Stimulated activated CD4-positive, alpha-beta T cell treated with anti-CD3 and anti-CD28 coated beads, Interleukin-2, amount 100 ng/mL, for 4 hours (primary cell): ENCODE data around the gene BCLAF3.

ENCODE experiments used
- DNase-seq: peaks from one replicate; pipeline ENCODE4 v3.0.0-alpha.2; 2020; ENCODE audit warnings: low read depth

Gene BCLAF3

DNA sequence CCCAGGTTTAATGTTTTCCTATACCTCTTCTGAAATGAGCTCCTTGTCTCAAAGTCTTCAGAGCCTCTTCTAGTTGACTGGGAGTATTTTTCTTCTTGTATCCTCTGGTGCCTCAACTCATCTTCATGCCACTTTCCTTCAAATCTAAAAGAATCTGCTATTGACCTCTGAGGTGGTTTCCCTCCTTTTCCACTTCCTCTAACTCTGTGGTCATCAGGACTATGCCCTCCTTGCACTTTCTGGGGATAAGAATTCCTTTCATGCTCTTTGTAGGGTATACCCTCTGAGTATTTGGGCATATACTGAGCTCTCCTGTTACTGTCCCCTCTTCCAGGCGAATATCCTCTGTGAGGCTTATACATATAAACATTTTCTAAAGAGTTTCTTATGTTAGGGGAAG is 24.8 kb downstream of the BCLAF3 start:
- DNase-seq: no peak

GRCh38 chrX:19964017-19964710 is 26.7 kb downstream of the BCLAF3 start:
- peak; percentile 10 for DNase-seq

GRCh38 chrX:19960913-19961312 is 29.9 kb downstream of the BCLAF3 start:
- no peak for DNase-seq

DNA sequence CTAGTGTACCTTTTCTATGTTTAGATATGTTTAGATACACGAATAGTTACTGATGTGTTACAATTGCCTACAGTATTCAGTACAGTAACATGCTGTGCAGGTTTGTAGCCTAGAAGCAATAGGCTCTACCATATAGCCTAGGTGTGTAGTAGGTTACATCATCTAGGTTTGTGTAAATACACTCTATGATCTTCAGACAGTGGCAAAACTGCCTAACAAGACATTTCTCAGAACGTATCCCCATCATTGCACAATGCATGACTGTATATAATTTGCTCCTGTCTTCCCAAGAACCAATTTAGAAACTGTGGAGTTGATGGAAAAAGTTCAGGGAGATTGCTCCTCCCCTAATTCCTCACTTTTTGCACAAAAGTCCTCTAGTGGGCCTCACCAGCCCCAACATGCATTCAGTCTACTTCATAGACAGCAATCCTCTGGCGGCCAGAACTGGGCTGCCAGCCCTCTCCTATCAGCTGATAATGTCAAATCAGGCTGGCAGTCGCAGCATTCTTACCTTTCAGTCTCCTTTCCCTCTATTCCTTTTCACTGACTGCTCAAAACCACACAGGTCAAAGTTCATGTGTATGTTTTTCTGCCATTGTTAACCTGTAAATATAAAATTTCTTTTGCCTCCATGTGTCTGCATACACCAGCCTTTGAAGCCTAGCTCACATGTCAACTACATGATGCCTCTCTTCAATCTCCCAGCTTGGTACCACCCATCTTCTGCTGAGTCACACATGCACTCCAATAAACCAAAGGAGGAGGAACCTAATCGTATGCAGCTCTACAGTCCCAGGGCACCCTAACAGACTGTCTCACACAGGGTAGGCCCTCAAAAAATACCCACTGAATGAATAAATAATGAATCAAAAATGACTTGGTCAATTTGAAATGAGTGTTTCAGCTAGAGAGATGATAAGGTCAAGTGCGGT is 32.0 kb downstream of the BCLAF3 start:
- no peak for DNase-seq

DNA sequence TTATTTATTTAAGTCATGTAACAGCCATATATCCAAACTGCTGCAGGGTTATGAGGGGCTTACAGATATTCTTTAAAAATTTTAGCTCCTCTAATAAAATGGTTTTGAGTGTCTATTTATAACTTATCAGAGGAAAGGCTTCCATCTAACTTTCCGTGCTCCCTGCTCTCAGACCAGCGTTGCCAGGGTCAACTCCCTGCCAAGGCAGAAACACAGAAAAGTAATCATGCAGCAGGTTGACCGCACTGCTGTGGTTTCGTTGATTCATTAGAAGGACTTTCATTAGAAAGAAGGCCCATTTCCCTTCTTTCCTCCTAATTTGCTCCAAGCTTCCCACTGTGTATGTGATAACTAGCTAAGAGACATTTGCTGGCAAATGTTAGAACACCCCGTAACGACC is 33.9 kb downstream of the BCLAF3 start:
- no peak for DNase-seq

DNA sequence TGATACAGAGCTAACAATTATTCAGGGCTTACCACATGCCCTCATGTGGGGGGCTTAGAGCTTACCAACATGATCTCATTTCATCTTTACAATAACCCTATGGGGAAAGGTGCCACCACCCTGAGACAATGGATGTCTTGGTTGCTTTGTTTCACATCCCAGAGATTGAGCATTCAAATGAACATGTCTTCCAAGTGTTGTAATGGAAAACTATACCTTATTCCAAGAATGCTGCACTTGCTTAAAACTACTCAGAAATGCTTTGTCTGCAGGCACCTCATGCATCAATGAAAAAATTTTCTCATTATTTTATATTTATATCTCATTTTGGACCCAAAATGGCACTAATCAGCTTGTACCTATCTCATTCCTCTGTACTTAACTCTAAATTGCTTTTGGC is 34.6 kb downstream of the BCLAF3 start:
- DNase-seq: no peak

GRCh38 chrX:19955306-19955705 is 35.6 kb downstream of the BCLAF3 start:
- no peak for DNase-seq

DNA sequence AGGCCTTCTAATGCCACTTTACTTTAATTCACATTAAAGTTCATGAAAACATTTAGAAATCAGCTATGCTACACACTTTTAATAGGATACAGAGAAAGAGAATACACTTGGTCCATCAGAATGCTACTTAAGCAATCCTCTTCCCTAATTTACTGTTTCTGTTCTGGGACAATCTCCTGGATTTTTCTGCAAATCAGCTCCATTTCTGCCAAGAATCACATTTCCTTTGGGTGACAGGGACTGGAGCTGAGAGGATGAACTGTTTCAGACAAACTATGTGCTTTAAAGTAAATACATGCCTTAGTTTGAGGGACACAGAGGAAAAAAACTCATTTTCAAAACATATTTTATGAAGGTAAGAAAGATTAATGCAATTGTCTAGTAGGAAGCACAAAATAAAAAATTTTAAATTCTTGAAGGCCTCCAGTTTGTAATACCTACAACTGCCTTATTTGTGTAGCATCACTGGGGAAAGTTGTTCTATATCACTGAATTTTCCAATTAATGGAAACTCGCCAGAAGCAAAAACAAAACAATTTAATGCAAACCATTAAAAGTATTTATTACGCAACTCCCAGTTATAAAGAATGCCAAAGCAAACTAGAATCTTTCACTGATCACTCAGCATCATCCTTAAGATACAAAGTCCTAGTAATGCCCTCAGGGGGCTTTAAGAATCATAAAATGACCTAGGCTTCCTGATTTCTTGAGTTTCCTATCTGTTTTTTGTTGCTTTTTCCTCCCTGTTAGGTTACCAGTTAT is 36.3 kb downstream of the BCLAF3 start:
- no peak for DNase-seq

- DNase-seq: no peak
Measured at GRCh38 chrX:19953145-19953544, 37.7 kb downstream of the BCLAF3 start.

GRCh38 chrX:19949340-19949739 is 41.5 kb downstream of the BCLAF3 start:
- DNase-seq: no peak

GRCh38 chrX:19947612-19948011 is 43.2 kb downstream of the BCLAF3 start:
- no peak for DNase-seq
